Measurements from ENCODE around the gene KRT4.
"Not testable (repeated sequence)": the region's sequence is repeated elsewhere in the genome, so short reads cannot be mapped to it uniquely, and the experiment has no call there.

Gene KRT4

DNA sequence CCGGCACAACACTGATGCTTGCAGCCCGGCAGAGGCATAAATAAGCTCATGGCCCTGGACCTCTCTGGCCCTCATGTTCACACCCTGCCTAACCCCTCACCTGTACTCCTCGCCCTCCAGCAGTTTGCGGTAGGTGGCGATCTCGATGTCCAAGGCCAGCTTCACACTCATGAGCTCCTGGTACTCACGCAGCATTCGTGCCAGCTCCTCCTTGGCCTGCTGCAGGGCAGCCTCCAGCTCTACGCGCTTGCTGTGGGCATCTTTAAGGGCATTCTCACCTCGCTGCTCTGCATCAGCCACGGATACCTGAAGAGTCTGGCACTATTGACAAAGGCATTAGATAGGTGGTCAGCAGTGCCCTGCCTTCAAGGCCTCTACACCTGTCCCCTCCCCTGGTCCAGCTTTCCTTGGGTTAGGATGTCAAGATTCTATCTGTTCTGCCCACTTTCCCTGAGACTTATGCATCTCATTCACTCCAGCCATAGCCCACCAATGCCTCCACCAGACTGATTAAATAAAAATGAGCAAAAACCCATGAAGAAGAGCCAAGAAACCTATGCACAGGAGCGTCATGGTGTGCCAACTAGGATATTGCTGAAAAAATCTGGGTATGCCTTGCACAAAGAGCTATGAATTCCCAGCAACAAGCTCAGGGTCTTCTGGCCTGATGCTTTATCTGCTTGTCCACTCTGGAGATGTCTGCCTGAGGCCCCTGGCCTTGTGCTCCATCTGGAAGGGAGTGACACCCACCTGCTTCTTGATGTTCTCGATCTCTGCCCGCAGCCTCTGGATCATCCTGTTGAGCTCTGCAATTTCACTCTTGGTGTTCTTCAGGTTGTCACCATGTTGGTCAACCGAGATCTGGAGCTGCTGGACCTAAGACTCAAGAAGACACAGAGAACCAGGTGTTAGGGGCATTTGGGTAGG, 6.1 kb downstream of the KRT4 start:
- DNase-seq (ENCODE audit: low read depth), result no peak

DNA sequence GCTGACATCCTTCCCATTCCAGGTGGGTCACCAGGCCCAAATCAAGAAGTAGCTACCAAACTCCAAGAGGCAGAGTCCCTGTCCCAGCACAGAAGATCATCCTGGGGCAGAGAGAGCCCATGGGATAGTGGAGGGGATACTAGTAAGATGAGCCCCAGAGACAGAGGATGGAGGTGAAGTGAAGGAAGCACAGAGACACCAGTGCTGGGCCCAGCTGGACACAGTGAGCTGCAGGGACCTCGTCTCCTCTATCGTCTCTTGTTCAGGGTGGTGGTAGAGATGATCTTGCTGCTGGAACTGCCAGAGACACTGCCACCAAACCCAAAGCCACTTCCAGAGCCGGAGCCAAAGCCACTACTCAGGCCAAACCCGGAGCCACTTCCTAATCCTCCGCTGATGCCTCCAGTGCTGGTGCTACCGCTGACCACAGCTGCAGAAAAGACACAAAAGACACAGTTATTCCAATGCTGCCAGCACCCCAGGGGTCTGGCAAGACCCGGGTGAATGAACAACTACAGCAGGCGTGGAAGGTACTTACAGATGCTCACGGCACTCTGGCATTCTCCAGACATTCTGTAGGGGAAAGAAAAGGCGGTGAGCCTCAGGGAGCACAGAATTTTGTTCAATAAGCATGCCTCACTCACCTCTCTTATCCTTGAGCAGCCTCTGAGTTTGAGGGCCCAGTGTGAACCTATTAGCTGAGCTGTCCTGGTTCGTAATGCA, 6.9 kb downstream of the KRT4 start:
- no peak for DNase-seq (ENCODE audit: low read depth)

DNA sequence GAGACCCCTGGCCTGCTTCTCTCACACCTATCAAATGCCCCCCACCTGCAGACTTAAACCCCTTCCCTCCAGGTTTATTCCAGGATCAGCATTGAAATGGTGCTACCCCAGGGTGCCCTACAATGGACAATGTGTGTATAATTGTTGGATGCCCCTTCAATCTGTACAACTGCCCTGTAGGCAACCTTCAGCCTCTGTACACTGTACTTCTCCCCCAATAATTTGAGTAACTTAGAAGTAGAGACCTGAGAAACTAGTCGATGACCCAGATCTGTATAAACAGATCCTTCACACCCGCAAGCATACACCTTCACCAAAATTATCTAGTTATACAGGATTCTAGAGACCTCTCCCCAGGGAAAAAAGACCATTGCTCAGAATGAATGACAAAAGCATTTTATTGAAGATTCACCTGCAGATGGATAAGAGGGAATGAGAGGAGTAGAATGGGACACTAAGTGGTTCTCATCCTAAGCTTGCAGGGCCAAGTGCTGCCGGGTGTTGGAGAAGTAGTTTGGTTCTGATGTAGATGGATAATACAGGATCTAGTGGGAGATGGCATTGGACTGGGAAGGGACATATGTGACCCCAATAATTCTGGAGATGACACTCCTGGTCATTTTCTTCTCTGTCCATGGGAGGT, 7.6 kb downstream of the KRT4 start:
- DNase-seq (ENCODE audit: low read depth), result no peak

GRCh38 chr12:52805739-52806138, 8.2 kb downstream of the KRT4 start:
- DNase-seq (ENCODE audit: low read depth), result no peak

GRCh38 chr12:52805000-52805399, 8.9 kb downstream of the KRT4 start:
- no peak for DNase-seq (ENCODE audit: low read depth)

- DNase-seq (ENCODE audit: low read depth), result no peak
Measured at GRCh38 chr12:52802442-52802841, 11.5 kb downstream of the KRT4 start.

DNA sequence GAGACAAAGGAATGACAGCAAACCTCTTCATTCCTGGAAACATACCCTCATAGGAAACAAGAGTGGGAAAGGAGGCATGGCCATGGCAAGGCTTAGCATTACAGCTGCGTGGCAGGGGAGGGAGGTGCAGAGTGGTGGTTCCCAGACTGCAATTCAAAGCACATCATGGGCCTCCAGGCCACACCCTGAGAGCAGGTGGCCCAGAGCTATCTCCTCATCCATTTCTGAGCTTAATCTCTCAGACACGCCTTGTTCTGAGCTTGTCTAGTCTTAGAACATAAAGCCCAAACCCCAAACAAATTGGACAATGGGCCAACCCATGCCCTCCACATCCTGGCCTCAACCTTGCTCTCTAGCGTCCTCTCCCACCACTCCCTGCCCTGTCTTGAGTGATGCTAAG, 12.1 kb downstream of the KRT4 start:
- no peak for DNase-seq (ENCODE audit: low read depth)

DNA sequence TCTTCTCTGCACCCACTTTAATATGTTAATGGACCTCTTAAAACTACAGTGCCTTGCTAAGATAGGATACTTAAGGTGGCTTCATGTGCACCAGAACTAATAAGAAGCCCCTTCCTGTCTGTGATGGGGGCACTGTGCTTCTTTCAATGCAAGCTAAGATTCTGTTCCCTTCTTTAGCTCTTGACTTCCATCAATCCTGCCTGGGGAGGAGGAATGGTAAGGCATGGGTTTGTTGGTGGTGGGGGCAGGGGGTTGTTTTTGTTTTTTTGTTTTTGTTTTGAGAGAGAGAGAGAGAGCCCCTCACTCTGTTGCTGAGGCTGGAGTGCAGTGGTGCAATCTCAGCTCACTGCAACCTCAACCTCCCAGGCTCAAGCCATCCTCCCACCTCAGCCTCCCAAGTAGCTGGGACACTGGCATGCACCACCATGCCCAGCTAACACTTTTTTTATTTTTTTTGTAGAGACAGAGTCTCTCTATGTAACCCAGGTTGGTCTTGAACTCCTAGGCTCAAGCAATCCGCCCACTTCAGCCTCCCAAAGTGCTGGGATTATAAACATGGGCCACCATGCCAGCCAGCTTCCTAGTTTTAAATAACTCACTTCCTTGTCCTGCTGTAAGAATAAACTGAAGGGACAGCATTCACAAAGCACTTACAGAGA, 13.5 kb downstream of the KRT4 start:
- no peak for DNase-seq (ENCODE audit: low read depth)

GRCh38 chr12:52799505-52800211, 14.3 kb downstream of the KRT4 start:
- DNase-seq (ENCODE audit: low read depth), result no peak

GRCh38 chr12:52798671-52799504, 15.0 kb downstream of the KRT4 start:
- DNase-seq (ENCODE audit: low read depth), result peak; percentile 46

GRCh38 chr12:52798003-52798670, 15.8 kb downstream of the KRT4 start:
- DNase-seq (ENCODE audit: low read depth), result peak; percentile 63

DNA sequence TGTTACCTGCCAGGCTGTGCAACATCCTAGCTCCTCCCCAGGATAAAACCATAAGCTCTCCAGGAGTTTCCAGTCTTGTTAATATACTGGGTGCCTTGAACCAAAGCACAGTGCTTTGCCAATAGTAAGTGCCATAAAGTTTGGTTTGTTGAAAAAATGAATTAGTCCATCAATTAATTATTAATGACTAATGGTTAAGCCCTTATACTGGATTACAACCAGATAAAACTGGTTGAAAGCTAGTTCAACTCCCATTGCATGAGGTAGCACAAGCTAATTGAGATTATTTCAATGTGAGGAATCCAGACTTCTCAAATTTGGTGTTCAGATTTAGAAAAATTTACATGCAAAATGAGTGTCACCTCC, 16.4 kb downstream of the KRT4 start:
- no peak for DNase-seq (ENCODE audit: low read depth)

- no peak for DNase-seq (ENCODE audit: low read depth)
Measured at GRCh38 chr12:52796839-52797528, 16.9 kb downstream of the KRT4 start.

- DNase-seq (ENCODE audit: low read depth), result no peak
Measured at GRCh38 chr12:52796429-52796794, 17.5 kb downstream of the KRT4 start.

GRCh38 chr12:52795694-52796428, 18.1 kb downstream of the KRT4 start, which contains the start of gene KRT3:
KRT3 (minus strand) TSS chr12:52796117; CDS start chr12:52796042, 75 bp downstream.
- DNase-seq (ENCODE audit: low read depth), result no peak

DNA sequence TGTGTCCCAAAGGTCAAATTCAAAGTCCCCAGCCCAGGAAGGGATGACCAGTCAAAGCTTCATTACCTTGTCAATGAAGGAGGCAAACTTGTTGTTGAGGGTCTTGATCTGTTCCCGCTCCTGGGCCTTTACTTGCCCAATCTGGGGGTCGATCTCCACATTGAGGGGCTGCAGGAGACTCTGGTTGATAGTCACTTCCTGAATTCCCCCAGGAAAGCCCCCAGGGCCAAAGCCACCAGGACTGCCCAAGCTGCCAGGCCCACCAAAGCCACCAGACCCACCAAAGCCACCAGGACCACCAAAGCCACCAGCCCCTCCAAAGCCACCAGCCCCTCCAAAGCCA, 18.6 kb downstream of the KRT4 start:
- DNase-seq (ENCODE audit: low read depth), result not testable (repeated sequence)

GRCh38 chr12:52794479-52795331, 19.2 kb downstream of the KRT4 start:
- DNase-seq (ENCODE audit: low read depth), result peak; percentile 24

Measured in amniotic epithelial cell (primary cell).